HL-60 (cell line): ENCODE results near the gene SUSD4.

Experiments used
- DNase-seq, 2 experiments: peaks; one replicate each; pipeline ENCODE4 v3.0.0-alpha.2; 2010 to 2020; ENCODE audit warnings: low read depth in 1 of 2, low spot score in 1 of 2
- H3K27ac ChIP-seq: fragments of 250-450 bp; sonication (Bioruptor Pico); replicated peaks from 2 replicates; pipeline ENCODE4 v1.5.1; 2020; ENCODE audit warnings: mild to moderate bottlenecking, moderate library complexity
- H3K27me3 ChIP-seq: fragments of 250-450 bp; sonication (Bioruptor Pico); 2 replicates; pipeline ENCODE4 v1.5.1; 2021; ENCODE audit warnings: mild to moderate bottlenecking, moderate library complexity; ENCODE audit not compliant: insufficient read depth, poor library complexity, severe bottlenecking
- H3K4me3 ChIP-seq: replicated peaks from 2 replicates; pipeline ENCODE4 v1.5.1; 2011; ENCODE audit warnings: mild to moderate bottlenecking, control low read depth, low read length; ENCODE audit not compliant: insufficient read depth
- GABPA ChIP-seq: IDR thresholded peaks from 2 replicates; pipeline ENCODE4 v1.6.1; 2012; ENCODE audit warnings: low read depth
- POLR2AphosphoS5 ChIP-seq: IDR thresholded peaks from 2 replicates; pipeline ENCODE4 v1.6.1; 2012; ENCODE audit warnings: low read depth
- SPI1 ChIP-seq: IDR thresholded peaks from 2 replicates; pipeline ENCODE4 v1.6.1; 2012; ENCODE audit warnings: low read depth, mild to moderate bottlenecking, borderline replicate concordance
- long read RNA-seq: library from polyadenylated mRNA; unstranded; transcript quantifications from one replicate; pipeline ENCODE4 v2.0.0, GENCODE V29; 2020
- TF ChIP-seq, protein P1 (sequence below): IDR thresholded peaks from 2 replicates; pipeline ENCODE4 v1.6.1; 2012; ENCODE audit warnings: low read depth; ENCODE audit not compliant: insufficient replicate concordance
- TF ChIP-seq, protein P2 (sequence below): IDR thresholded peaks from one replicate; pipeline ENCODE4 v1.5.1; 2011; ENCODE audit warnings: low read length, control low read depth, inconsistent platforms; ENCODE audit not compliant: insufficient read depth

The SUSD4 gene, protein sequence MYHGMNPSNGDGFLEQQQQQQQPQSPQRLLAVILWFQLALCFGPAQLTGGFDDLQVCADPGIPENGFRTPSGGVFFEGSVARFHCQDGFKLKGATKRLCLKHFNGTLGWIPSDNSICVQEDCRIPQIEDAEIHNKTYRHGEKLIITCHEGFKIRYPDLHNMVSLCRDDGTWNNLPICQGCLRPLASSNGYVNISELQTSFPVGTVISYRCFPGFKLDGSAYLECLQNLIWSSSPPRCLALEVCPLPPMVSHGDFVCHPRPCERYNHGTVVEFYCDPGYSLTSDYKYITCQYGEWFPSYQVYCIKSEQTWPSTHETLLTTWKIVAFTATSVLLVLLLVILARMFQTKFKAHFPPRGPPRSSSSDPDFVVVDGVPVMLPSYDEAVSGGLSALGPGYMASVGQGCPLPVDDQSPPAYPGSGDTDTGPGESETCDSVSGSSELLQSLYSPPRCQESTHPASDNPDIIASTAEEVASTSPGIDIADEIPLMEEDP
- long read RNA-seq: 0 reads

DNA sequence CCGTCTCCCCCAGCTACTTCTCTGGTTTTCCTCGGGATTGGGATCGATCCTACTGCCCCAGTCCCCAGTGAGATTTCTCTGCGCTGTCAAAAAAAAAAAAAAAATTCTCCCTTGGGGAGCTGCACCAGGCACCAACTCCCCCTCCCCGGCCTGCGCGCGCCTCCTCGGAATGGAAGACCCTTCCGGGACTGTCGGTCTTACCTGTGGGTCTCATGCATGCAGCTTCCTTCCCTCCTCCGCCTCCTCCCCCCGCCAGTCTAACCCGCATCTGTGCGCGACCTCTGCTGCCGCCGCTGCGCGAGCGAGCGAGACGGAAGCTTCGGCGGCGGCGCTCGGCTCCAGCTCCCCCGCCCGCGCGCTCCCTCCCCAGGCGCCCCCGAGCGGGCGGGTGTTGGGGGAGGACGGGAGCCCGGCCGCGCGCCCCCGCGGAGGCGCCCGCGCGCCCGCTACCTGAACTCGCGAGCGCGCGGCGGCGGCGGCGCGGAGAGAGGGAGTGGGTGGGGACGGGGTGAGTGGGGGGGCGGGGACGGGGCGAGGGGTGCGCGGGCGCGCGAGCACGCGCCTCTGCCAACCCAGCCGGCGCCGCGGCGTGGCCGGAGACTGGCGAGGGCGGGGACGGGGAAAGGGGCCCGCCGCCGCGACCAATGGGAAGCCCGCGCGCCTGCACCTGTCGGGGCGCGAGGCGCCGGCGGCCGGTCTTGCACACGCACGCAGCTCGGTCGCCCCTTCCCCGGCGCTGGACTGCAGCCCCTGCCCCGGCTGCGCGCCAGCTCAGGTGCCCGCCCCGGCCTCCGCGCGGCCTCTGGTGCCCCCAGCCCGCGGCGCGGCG is at the start of gene SUSD4:
SUSD4 (minus strand) TSS at position 321 of the 829 bp plus-strand sequence. CDS start 751 bp downstream, outside the sequence.
- no peak within 1 kb of the TSS for H3K27ac ChIP-seq
- TF ChIP-seq SPI1 (no peak), POLR2AphosphoS5 (no peak), GABPA (no peak)
- TF ChIP-seq, protein P1, sequence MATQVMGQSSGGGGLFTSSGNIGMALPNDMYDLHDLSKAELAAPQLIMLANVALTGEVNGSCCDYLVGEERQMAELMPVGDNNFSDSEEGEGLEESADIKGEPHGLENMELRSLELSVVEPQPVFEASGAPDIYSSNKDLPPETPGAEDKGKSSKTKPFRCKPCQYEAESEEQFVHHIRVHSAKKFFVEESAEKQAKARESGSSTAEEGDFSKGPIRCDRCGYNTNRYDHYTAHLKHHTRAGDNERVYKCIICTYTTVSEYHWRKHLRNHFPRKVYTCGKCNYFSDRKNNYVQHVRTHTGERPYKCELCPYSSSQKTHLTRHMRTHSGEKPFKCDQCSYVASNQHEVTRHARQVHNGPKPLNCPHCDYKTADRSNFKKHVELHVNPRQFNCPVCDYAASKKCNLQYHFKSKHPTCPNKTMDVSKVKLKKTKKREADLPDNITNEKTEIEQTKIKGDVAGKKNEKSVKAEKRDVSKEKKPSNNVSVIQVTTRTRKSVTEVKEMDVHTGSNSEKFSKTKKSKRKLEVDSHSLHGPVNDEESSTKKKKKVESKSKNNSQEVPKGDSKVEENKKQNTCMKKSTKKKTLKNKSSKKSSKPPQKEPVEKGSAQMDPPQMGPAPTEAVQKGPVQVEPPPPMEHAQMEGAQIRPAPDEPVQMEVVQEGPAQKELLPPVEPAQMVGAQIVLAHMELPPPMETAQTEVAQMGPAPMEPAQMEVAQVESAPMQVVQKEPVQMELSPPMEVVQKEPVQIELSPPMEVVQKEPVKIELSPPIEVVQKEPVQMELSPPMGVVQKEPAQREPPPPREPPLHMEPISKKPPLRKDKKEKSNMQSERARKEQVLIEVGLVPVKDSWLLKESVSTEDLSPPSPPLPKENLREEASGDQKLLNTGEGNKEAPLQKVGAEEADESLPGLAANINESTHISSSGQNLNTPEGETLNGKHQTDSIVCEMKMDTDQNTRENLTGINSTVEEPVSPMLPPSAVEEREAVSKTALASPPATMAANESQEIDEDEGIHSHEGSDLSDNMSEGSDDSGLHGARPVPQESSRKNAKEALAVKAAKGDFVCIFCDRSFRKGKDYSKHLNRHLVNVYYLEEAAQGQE: no peak
- TF ChIP-seq, protein P2, sequence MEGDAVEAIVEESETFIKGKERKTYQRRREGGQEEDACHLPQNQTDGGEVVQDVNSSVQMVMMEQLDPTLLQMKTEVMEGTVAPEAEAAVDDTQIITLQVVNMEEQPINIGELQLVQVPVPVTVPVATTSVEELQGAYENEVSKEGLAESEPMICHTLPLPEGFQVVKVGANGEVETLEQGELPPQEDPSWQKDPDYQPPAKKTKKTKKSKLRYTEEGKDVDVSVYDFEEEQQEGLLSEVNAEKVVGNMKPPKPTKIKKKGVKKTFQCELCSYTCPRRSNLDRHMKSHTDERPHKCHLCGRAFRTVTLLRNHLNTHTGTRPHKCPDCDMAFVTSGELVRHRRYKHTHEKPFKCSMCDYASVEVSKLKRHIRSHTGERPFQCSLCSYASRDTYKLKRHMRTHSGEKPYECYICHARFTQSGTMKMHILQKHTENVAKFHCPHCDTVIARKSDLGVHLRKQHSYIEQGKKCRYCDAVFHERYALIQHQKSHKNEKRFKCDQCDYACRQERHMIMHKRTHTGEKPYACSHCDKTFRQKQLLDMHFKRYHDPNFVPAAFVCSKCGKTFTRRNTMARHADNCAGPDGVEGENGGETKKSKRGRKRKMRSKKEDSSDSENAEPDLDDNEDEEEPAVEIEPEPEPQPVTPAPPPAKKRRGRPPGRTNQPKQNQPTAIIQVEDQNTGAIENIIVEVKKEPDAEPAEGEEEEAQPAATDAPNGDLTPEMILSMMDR: no peak
- DNase-seq: peak in 1 of 2 experiments; percentile 20
- peak within 1 kb of the TSS; percentile 40 for H3K4me3 ChIP-seq
- H3K27me3 ChIP-seq: peaks cover 36% of the 10 kb centered on the region

- TF ChIP-seq, protein P2: no peak
- TF ChIP-seq SPI1 (no peak), POLR2AphosphoS5 (no peak), GABPA (no peak)
- TF ChIP-seq, protein P1: no peak
- H3K27ac ChIP-seq: no peak overlapping the region
- H3K27me3 ChIP-seq: no peaks in the 10 kb centered on the region
- no peak overlapping the region for H3K4me3 ChIP-seq
- DNase-seq: no peak
These were observed 49.2 kb upstream of the SUSD4 start for GRCh38 chr1:223413216-223413615.

- no peak for DNase-seq
- Histone ChIP-seq H3K27me3 (no peaks in the 10 kb centered on the region), H3K4me3 (no peak overlapping the region), H3K27ac (no peak overlapping the region)
- TF ChIP-seq, protein P2: no peak
- TF ChIP-seq, protein P1: no peak
- no peak for TF ChIP-seq GABPA
These were observed 47.7 kb upstream of the SUSD4 start for GRCh38 chr1:223411710-223412109.
